ENCODE results near the gene CDC42EP2.

GRCh38 chr11:65353376-65353775 is 38.7 kb downstream of the CDC42EP2 start:
- TF ChIP-seq CTCF (IDR thresholded peaks at IDR 0.05): no peak
- TF ChIP-seq POLR2AphosphoS5 (IDR thresholded peaks at IDR 0.05): no peak
